Mucosa of descending colon (tissue), 3 donors: ENCODE measurements around the gene ALPP. TPM values are rescaled to one million over a fixed set of nuclear protein-coding genes. Genes with fewer than 3 reads are reported as not detected.

Experiments
- ATAC-seq: fragments of 200-7000 bp; cut with Tn5 transposase; one replicate; pipeline ENCODE4 v1.9.1; 2020; ENCODE audit warnings: mild to moderate bottlenecking, moderate library complexity
- DNase-seq, 3 donors: peaks; one replicate each; pipeline ENCODE4 v3.0.0-alpha.2; 2020
- H3K36me3 ChIP-seq: fragments of 200-600 bp; one replicate; pipeline ENCODE4 v1.8.0; 2021; ENCODE audit warnings: low read depth, mild to moderate bottlenecking
- H3K4me1 ChIP-seq: fragments of 200-600 bp; one replicate; pipeline ENCODE4 v1.8.0; 2021; ENCODE audit warnings: low read depth, mild to moderate bottlenecking
- H3K4me3 ChIP-seq: fragments of 200-600 bp; one replicate; pipeline ENCODE4 v1.8.0; 2021; ENCODE audit warnings: mild to moderate bottlenecking
- H3K9me3 ChIP-seq: fragments of 200-600 bp; one replicate; pipeline ENCODE4 v1.8.0; 2021; ENCODE audit warnings: mild to moderate bottlenecking
- CTCF ChIP-seq: fragments of 200-600 bp; IDR thresholded peaks from one replicate; pipeline ENCODE4 v1.8.0; 2022; ENCODE audit warnings: antibody characterized with exemption, mild to moderate bottlenecking
- intact Hi-C, 2 donors: fragments of 100-400 bp; cut with DNase I in 1 of 2; cut with micrococcal nuclease in 1 of 2; formaldehyde crosslinking; loops; one replicate each; pipeline versions ENCODE4 v1.11.0 to v1.11.1; 2022; cut with DNase I, micrococcal nuclease
- total RNA-seq, 3 donors: library from RNA; stranded (reverse); fragmentation: NEBNext Ultra II Directional in 2 of 3; extraction: Animal tissue kit (Norgen Biotek cat#: 25700) in 2 of 3; gene quantifications; one replicate each; pipeline versions ENCODE4 v1.2.1 to v1.2.4, GENCODE V29; 2021 to 2023
- donor health status: DM: no; HTN: no; CAD: no; lungs with moderate emphysema.
- donor health status: DM: no; HTN: no; CAD: no.
- donor health status: DM: no; HTN: yes; CAD: no.

ALPP gene
- total RNA-seq, 3 donors from 2014 or later, result 1.2 TPM; not detected in 2

- Histone ChIP-seq H3K9me3 (no peaks in the 10 kb centered on the region), H3K4me3 (no peak overlapping the region), H3K36me3 (no peaks in the 10 kb centered on the region), H3K4me1 (peaks cover 2% of the 10 kb centered on the region)
- DNase-seq, result no peak
- intact Hi-C loops, result no loop called here
- TF ChIP-seq CTCF, result no peak
- ATAC-seq, result no peak
Measured at GRCh38 chr2:232411901-232412629, 33.5 kb downstream of the ALPP start.

- intact Hi-C loops, result no loop called here
- no peak for TF ChIP-seq CTCF
- no peaks in the 10 kb centered on the region for H3K36me3 ChIP-seq
- ATAC-seq (no peak), DNase-seq (no peak)
- H3K4me3 ChIP-seq, result no peak overlapping the region
- no peaks in the 10 kb centered on the region for H3K9me3 ChIP-seq
- peaks cover 2% of the 10 kb centered on the region for H3K4me1 ChIP-seq
Measured at GRCh38 chr2:232412986-232413385, 34.4 kb downstream of the ALPP start.

- intact Hi-C loops, result no loop called here
- Histone ChIP-seq H3K4me1 (peaks cover 13% of the 10 kb centered on the region), H3K36me3 (no peaks in the 10 kb centered on the region), H3K9me3 (no peaks in the 10 kb centered on the region), H3K4me3 (no peak overlapping the region)
- DNase-seq, result no peak
- ATAC-seq, result no peak
- TF ChIP-seq CTCF, result no peak
Measured at GRCh38 chr2:232415138-232415690, 36.7 kb downstream of the ALPP start.

GRCh38 chr2:232415736-232416520 lies 37.4 kb downstream of the ALPP start:
- TF ChIP-seq CTCF, result no peak
- intact Hi-C loops, result no loop called here

GRCh38 chr2:232416521-232417470 lies 38.2 kb downstream of the ALPP start:
- intact Hi-C loops, result no loop called here
- peaks cover 18% of the 10 kb centered on the region for H3K4me1 ChIP-seq
- no peaks in the 10 kb centered on the region for H3K36me3 ChIP-seq
- H3K9me3 ChIP-seq, result no peaks in the 10 kb centered on the region
- no peak overlapping the region for H3K4me3 ChIP-seq
- TF ChIP-seq CTCF, result no peak
- DNase-seq (no peak), ATAC-seq (no peak)

More at GRCh38 chr2:232415736-232416520, 37.4 kb downstream of the ALPP start:
- DNase-seq (no peak), ATAC-seq (peak; percentile 11)
- H3K36me3 ChIP-seq, result no peaks in the 10 kb centered on the region
- H3K4me3 ChIP-seq, result no peak overlapping the region
- peaks cover 18% of the 10 kb centered on the region for H3K4me1 ChIP-seq
- H3K9me3 ChIP-seq, result no peaks in the 10 kb centered on the region
